WTC11 (cell line): ENCODE results near the gene TMEM167A. TPM values are rescaled to one million over a fixed set of nuclear protein-coding genes. Genes with fewer than 3 reads are reported as not detected.
A peak's percentile ranks its signal among the peaks of the same experiment; 100 is the strongest.

Source experiments
- ATAC-seq: fragments of 200-7000 bp; cut with Tn5 transposase; 2 replicates; pipeline ENCODE4 v1.10.0; 2021; ENCODE audit warnings: mild to moderate bottlenecking, moderate library complexity
- CTCF ChIA-PET: fragments of 300-600 bp; sonication (Branson Sonifier 250); formaldehyde crosslinking; loops from one replicate; lab custom pipeline; 2021; ENCODE audit warnings: antibody characterized with exemption; lab: Charles Lee
- POLR2A ChIA-PET: fragments of 350-600 bp; sonication (Branson Sonifier 250); formaldehyde crosslinking; loops from one replicate; lab custom pipeline; 2021; ENCODE audit warnings: antibody characterized with exemption; lab: Charles Lee
- DNase-seq: peaks from one replicate; pipeline ENCODE4 v3.0.0; 2021; ENCODE audit warnings: low spot score
- H3K27ac Mint-ChIP-seq: 2 replicates; pipeline ENCODE4 v1.8.0; 2021; ENCODE audit warnings: mixed read lengths
- H3K27me3 Mint-ChIP-seq: 2 replicates; pipeline ENCODE4 v1.8.0; 2021; ENCODE audit warnings: low read depth, mild to moderate bottlenecking, moderate library complexity, mixed read lengths
- H3K36me3 Mint-ChIP-seq: 2 replicates; pipeline ENCODE4 v1.8.0; 2021; ENCODE audit warnings: mixed read lengths
- H3K4me1 Mint-ChIP-seq: 2 replicates; pipeline ENCODE4 v1.8.0; 2022; ENCODE audit warnings: mixed read lengths
- H3K4me3 Mint-ChIP-seq: 2 replicates; pipeline ENCODE4 v1.8.0; 2021; ENCODE audit warnings: mild to moderate bottlenecking, moderate library complexity, mixed read lengths
- H3K9me3 Mint-ChIP-seq: 2 replicates; pipeline ENCODE4 v1.8.0; 2021; ENCODE audit warnings: mixed read lengths
- CBFB ChIP-seq: sonication (generic); formaldehyde crosslinking; IDR thresholded peaks from 2 replicates; pipeline ENCODE4 v1.8.1; 2022; ENCODE audit warnings: mild to moderate bottlenecking, low read depth, missing genetic modification reagents
- ELF4 ChIP-seq: sonication (generic); formaldehyde crosslinking; IDR thresholded peaks from 2 replicates; pipeline ENCODE4 v1.8.1; 2022; ENCODE audit warnings: low read depth, mild to moderate bottlenecking, moderate library complexity, missing genetic modification reagents
- EMX1 ChIP-seq: fragments of 250-450 bp; sonication (Bioruptor Pico); IDR thresholded peaks from 2 replicates; pipeline ENCODE4 v1.8.0; 2021; ENCODE audit warnings: mild to moderate bottlenecking
- ESRRA ChIP-seq: sonication (generic); formaldehyde crosslinking; IDR thresholded peaks from 2 replicates; pipeline ENCODE4 v1.8.1; 2022; ENCODE audit warnings: mild to moderate bottlenecking, missing genetic modification reagents, borderline replicate concordance
- FOXK1 ChIP-seq: sonication (generic); formaldehyde crosslinking; IDR thresholded peaks from 2 replicates; pipeline ENCODE4 v1.8.0; 2022; ENCODE audit warnings: mild to moderate bottlenecking, moderate library complexity, missing genetic modification reagents
- GRHL2 ChIP-seq: fragments of 250-450 bp; sonication (Bioruptor Pico); IDR thresholded peaks from 2 replicates; pipeline ENCODE4 v1.8.0; 2022; ENCODE audit warnings: mild to moderate bottlenecking, moderate library complexity; ENCODE audit not compliant: insufficient replicate concordance, severe bottlenecking
- JAZF1 ChIP-seq: fragments of 250-450 bp; sonication (Bioruptor Pico); IDR thresholded peaks from 2 replicates; pipeline ENCODE4 v1.9.0; 2021; ENCODE audit warnings: moderate library complexity, mild to moderate bottlenecking, inconsistent platforms
- NFE2L1 ChIP-seq: sonication (generic); formaldehyde crosslinking; IDR thresholded peaks from 2 replicates; pipeline ENCODE4 v1.8.1; 2023; ENCODE audit warnings: missing genetic modification reagents
- NR2C2 ChIP-seq: sonication (generic); formaldehyde crosslinking; IDR thresholded peaks from 2 replicates; pipeline ENCODE4 v1.8.0; 2022; ENCODE audit warnings: mild to moderate bottlenecking, missing genetic modification reagents
- NR3C1 ChIP-seq: sonication (generic); formaldehyde crosslinking; conservative IDR thresholded peaks from 2 replicates; pipeline ENCODE4 v1.8.1; 2023; ENCODE audit warnings: low read depth, mild to moderate bottlenecking, missing genetic modification reagents
- RORB ChIP-seq: fragments of 250-450 bp; sonication (Bioruptor Pico); IDR thresholded peaks from 2 replicates; pipeline ENCODE4 v1.9.0; 2021; ENCODE audit warnings: mild to moderate bottlenecking
- TP53 ChIP-seq: sonication (generic); formaldehyde crosslinking; IDR thresholded peaks from 2 replicates; pipeline ENCODE4 v1.8.1; 2023; ENCODE audit warnings: mild to moderate bottlenecking, missing genetic modification reagents
- ZNF317 ChIP-seq: sonication (generic); formaldehyde crosslinking; IDR thresholded peaks from 2 replicates; pipeline ENCODE4 v1.8.1; 2023; ENCODE audit warnings: low read depth, mild to moderate bottlenecking, moderate library complexity, missing genetic modification reagents, borderline replicate concordance
- total RNA-seq: library from RNA; stranded (reverse); gene quantifications from 3 replicates; pipeline ENCODE4 v1.2.3, GENCODE V29; 2021
- TF ChIP-seq, protein P1 (sequence below): fragments of 200-600 bp; IDR thresholded peaks from 2 replicates; pipeline ENCODE4 v1.8.0; 2022; ENCODE audit warnings: antibody characterized with exemption
- TF ChIP-seq, protein P2 (sequence below): fragments of 250-450 bp; sonication (Bioruptor Pico); IDR thresholded peaks from 2 replicates; pipeline ENCODE4 v2.1.2; 2022; ENCODE audit warnings: mild to moderate bottlenecking, moderate library complexity
- TF ChIP-seq, protein P3 (sequence below): sonication (generic); formaldehyde crosslinking; IDR thresholded peaks from 2 replicates; pipeline ENCODE4 v1.8.0; 2022; ENCODE audit warnings: mild to moderate bottlenecking, missing genetic modification reagents
- TF ChIP-seq, protein P4 (sequence below): sonication (generic); formaldehyde crosslinking; IDR thresholded peaks from 2 replicates; pipeline ENCODE4 v1.8.1; 2023; ENCODE audit warnings: mild to moderate bottlenecking, moderate library complexity, missing genetic modification reagents
- TF ChIP-seq, protein P5 (sequence below): fragments of 250-450 bp; sonication (Bioruptor Pico); IDR thresholded peaks from 2 replicates; pipeline ENCODE4 v1.9.0; 2021; ENCODE audit warnings: moderate library complexity, mild to moderate bottlenecking, inconsistent platforms, borderline replicate concordance

The TMEM167A gene
- total RNA-seq, 1 experiment from 2014 or later = 165 TPM

DNA sequence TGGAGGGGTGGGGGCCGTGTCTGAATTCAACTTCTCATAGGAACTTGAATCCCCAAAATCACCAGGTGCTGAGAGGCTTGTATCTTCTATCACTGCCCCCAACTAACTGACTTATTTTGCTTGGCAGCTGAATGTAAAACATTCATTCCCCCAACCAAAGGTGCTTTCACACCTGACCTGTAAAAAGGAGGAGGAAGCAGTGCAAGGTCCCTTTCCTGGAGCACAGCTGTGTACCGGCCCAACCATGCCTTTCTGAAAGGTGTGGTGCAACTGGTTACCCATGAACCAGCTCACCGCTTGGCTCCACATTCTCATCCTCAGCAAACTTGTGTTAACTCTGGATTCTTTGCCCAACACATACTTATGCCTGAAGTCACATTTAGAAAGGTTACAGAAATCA is 34.7 kb downstream of the TMEM167A start:
- Mint-ChIP-seq H3K4me1 (peaks cover 4% of the 10 kb centered on the region), H3K9me3 (no peaks in the 10 kb centered on the region), H3K4me3 (no peak overlapping the region), H3K36me3 (no peaks in the 10 kb centered on the region), H3K27me3 (no peaks in the 10 kb centered on the region), H3K27ac (no peak overlapping the region)
- ATAC-seq (no peak), DNase-seq (no peak)
- no peak for TF ChIP-seq RORB
- no peak for TF ChIP-seq ELF4
- no peak for TF ChIP-seq TP53 (CRISPR knock-in tag)
- ChIA-PET CTCF (no interaction called here), POLR2A (interaction anchor here (1.0 kb wide), 1 partner anchor 432 kb away, joined by 3 read pairs; no protein-coding TSS in a partner anchor)

DNA sequence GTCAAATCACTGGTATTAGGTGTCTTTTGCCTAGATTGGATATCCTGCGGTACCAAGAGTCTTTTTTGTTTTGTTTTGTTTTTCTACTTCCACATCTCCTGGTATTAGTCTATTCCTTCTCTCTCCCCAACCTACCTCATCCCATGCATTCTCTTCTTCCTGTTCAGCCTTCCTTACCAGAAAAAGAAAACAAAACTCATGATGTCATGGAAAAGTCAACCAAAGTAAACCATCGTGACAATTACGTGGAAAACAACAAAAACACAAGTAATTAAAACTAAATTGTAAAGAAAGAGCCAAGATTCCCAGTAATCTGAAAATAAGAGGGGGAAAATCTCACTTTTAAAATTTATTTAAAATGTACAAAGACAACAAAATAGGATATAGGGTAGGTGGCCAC is 38.3 kb downstream of the TMEM167A start:
- H3K36me3 Mint-ChIP-seq = no peaks in the 10 kb centered on the region
- ChIA-PET POLR2A (no interaction called here), CTCF (no interaction called here)
- no peaks in the 10 kb centered on the region for H3K9me3 Mint-ChIP-seq
- no peak overlapping the region for H3K4me3 Mint-ChIP-seq
- no peaks in the 10 kb centered on the region for H3K27me3 Mint-ChIP-seq
- DNase-seq (no peak), ATAC-seq (no peak)
- peak overlapping the region; percentile 16; the same call in 1 of the 2 replicates for H3K27ac Mint-ChIP-seq
- H3K4me1 Mint-ChIP-seq = peaks cover 38% of the 10 kb centered on the region
- TF ChIP-seq, protein P1, sequence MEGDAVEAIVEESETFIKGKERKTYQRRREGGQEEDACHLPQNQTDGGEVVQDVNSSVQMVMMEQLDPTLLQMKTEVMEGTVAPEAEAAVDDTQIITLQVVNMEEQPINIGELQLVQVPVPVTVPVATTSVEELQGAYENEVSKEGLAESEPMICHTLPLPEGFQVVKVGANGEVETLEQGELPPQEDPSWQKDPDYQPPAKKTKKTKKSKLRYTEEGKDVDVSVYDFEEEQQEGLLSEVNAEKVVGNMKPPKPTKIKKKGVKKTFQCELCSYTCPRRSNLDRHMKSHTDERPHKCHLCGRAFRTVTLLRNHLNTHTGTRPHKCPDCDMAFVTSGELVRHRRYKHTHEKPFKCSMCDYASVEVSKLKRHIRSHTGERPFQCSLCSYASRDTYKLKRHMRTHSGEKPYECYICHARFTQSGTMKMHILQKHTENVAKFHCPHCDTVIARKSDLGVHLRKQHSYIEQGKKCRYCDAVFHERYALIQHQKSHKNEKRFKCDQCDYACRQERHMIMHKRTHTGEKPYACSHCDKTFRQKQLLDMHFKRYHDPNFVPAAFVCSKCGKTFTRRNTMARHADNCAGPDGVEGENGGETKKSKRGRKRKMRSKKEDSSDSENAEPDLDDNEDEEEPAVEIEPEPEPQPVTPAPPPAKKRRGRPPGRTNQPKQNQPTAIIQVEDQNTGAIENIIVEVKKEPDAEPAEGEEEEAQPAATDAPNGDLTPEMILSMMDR = no peak

DNA sequence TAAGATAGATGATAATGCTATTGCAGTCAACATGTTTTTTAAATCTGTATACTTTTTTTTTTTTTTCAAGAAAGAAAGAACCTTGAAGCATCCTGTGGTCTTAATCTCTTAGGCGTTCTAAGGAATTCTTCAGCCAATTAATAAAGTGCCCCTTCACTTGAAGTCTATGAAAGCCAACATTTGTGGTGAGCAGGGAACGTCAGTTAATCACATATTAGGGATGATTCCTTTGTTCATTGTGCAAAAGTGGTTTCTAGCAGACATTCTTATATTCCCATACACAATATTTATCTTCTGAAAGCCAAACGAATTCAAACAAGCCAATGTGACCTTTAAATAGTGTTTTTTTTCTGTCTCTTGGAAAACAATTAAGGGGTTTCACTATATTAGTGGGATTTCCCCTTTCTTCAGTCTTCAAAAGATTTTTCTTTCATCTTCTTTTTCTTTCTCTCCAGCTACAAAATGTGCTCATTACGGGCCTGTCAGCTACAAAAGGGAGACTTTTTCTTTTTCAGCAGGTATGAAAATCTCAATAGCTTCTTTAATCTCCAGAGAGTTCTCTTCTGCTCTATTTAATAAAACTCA is 40.1 kb downstream of the TMEM167A start:
- Mint-ChIP-seq H3K27me3 (no peaks in the 10 kb centered on the region), H3K4me1 (peaks cover 39% of the 10 kb centered on the region), H3K9me3 (no peaks in the 10 kb centered on the region)
- CTCF ChIA-PET = no interaction called here
- ATAC-seq = no peak
- TF ChIP-seq, protein P2, sequence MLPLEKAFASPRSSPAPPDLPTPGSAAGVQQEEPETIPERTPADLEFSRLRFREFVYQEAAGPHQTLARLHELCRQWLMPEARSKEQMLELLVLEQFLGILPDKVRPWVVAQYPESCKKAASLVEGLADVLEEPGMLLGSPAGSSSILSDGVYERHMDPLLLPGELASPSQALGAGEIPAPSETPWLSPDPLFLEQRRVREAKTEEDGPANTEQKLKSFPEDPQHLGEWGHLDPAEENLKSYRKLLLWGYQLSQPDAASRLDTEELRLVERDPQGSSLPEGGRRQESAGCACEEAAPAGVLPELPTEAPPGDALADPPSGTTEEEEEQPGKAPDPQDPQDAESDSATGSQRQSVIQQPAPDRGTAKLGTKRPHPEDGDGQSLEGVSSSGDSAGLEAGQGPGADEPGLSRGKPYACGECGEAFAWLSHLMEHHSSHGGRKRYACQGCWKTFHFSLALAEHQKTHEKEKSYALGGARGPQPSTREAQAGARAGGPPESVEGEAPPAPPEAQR (CRISPR knock-in tag) = no peak
- TF ChIP-seq ESRRA (CRISPR knock-in tag) = no peak
- TF ChIP-seq NFE2L1 (CRISPR knock-in tag) = no peak
- no peak for TF ChIP-seq FOXK1 (CRISPR knock-in tag)
- no peak for TF ChIP-seq NR2C2 (CRISPR knock-in tag)
- TF ChIP-seq, protein P3, sequence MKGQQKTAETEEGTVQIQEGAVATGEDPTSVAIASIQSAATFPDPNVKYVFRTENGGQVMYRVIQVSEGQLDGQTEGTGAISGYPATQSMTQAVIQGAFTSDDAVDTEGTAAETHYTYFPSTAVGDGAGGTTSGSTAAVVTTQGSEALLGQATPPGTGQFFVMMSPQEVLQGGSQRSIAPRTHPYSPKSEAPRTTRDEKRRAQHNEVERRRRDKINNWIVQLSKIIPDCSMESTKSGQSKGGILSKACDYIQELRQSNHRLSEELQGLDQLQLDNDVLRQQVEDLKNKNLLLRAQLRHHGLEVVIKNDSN = no peak
- TF ChIP-seq GRHL2 (CRISPR knock-in tag) = no peak
- TF ChIP-seq EMX1 = no peak
- TF ChIP-seq, protein P4, sequence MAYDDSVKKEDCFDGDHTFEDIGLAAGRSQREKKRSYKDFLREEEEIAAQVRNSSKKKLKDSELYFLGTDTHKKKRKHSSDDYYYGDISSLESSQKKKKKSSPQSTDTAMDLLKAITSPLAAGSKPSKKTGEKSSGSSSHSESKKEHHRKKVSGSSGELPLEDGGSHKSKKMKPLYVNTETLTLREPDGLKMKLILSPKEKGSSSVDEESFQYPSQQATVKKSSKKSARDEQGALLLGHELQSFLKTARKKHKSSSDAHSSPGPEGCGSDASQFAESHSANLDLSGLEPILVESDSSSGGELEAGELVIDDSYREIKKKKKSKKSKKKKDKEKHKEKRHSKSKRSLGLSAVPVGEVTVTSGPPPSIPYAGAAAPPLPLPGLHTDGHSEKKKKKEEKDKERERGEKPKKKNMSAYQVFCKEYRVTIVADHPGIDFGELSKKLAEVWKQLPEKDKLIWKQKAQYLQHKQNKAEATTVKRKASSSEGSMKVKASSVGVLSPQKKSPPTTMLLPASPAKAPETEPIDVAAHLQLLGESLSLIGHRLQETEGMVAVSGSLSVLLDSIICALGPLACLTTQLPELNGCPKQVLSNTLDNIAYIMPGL (CRISPR knock-in tag) = no peak
- no peak for TF ChIP-seq JAZF1
- TF ChIP-seq TP53 (CRISPR knock-in tag) = no peak
- TF ChIP-seq, protein P5, sequence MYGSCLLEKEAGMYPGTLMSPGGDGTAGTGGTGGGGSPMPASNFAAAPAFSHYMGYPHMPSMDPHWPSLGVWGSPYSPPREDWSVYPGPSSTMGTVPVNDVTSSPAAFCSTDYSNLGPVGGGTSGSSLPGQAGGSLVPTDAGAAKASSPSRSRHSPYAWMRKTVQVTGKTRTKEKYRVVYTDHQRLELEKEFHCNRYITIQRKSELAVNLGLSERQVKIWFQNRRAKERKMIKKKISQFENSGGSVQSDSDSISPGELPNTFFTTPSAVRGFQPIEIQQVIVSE (CRISPR knock-in tag) = no peak
- no peak for TF ChIP-seq CBFB (CRISPR knock-in tag)
- TF ChIP-seq NR3C1 (CRISPR knock-in tag) = no peak
- TF ChIP-seq ZNF317 = no peak
- TF ChIP-seq, all 79 proteins: peak for 0
- DNase-seq = no peak
- Mint-ChIP-seq H3K4me3 (no peak overlapping the region), H3K36me3 (no peaks in the 10 kb centered on the region), H3K27ac (no peak overlapping the region; the same call in 1 of the 2 replicates)
- POLR2A ChIA-PET = no interaction called here
